ENCODE results near the gene BLOC1S6. TPM values are rescaled to one million over a fixed set of nuclear protein-coding genes. Genes with fewer than 3 reads are reported as not detected.

BLOC1S6 gene
- total and polyA plus RNA-seq, 2 of the 8 experiments (the other 6 are each of a cell fraction or from before 2014, with no cell fraction given): 4.5 to 28.8 TPM

- no peak overlapping the region for H3K4me2 ChIP-seq (ENCODE audit: insufficient read depth in 1 of 2, low read depth in 2 of 2, low read length in 2 of 2)
- no peak for FAIRE-seq
Observed at GRCh38 chr15:45594835-45595530, 7.8 kb downstream of the BLOC1S6 start.

More at GRCh38 chr15:45594835-45595530, 7.8 kb downstream of the BLOC1S6 start:
- ChIA-PET CTCF (ENCODE audit: partially characterized antibody) (interaction anchor here (2.2 kb wide), 1 partner anchor 18 kb away, joined by 10 read pairs; no protein-coding TSS in a partner anchor), POLR2A (ENCODE audit: partially characterized antibody) (interaction anchor here (1.2 kb wide), 1 partner anchor 8 kb away, joined by 4 read pairs; no protein-coding TSS in a partner anchor)
- H4K8ac ChIP-seq (ENCODE audit: extremely low read depth, insufficient read depth, low read length): no peak overlapping the region
- no peak overlapping the region for H2AK5ac ChIP-seq (ENCODE audit: low read depth, low read length)
- no peak overlapping the region for H2BK5ac ChIP-seq (ENCODE audit: low read depth, low read length)
- no peak overlapping the region for H3K9ac ChIP-seq (replicated peaks in 1 of 4; ENCODE audit: extremely low read depth in 1 of 4, low read depth in 3 of 4, low read length in 3 of 4)
- DNase-seq (ENCODE audit: low read depth in 1 of 2, low spot score in 2 of 2): no peak
- H4K5ac ChIP-seq (ENCODE audit: insufficient read length, low read depth, low read length): no peak overlapping the region
- H4K91ac ChIP-seq (replicated peaks; ENCODE audit: insufficient read length, low read length): no peak overlapping the region
- no peak overlapping the region for H3K27ac ChIP-seq (ENCODE audit: low read depth, low read length)
- H2BK120ac ChIP-seq (replicated peaks; ENCODE audit: low read depth, low read length): no peak overlapping the region
- H3K79me1 ChIP-seq (ENCODE audit: low read depth, low read length): no peaks in the 10 kb centered on the region
- H3K27me3 ChIP-seq (replicated peaks in 1 of 4; ENCODE audit: control insufficient read depth in 3 of 4, extremely low read depth in 1 of 4, insufficient read depth in 3 of 4, low read length in 3 of 4): no peaks in the 10 kb centered on the region
- no peak overlapping the region for H2BK12ac ChIP-seq (ENCODE audit: low read depth, low read length)
- no peak overlapping the region for H2AFZ ChIP-seq (ENCODE audit: low read length)
- H3K4me3 ChIP-seq (ENCODE audit: extremely low read depth in 1 of 4, insufficient read depth in 2 of 4, low read depth in 3 of 4, low read length in 4 of 4): no peak overlapping the region
- no peak overlapping the region for H3K4ac ChIP-seq (replicated peaks; ENCODE audit: insufficient read length, low read depth, low read length)
- no peaks in the 10 kb centered on the region for H3K23me2 ChIP-seq (ENCODE audit: low read depth, low read length)
- no peak overlapping the region for H3K23ac ChIP-seq (ENCODE audit: insufficient read length)
- H3K36me3 ChIP-seq (ENCODE audit: control insufficient read depth in 2 of 4, insufficient read depth in 4 of 4, low read length in 3 of 4): no peaks in the 10 kb centered on the region; a peak in 3 of 8 replicates
- H2BK15ac ChIP-seq (ENCODE audit: low read length): no peak overlapping the region
- no peak overlapping the region for H3K14ac ChIP-seq (ENCODE audit: insufficient read length)
- no peaks in the 10 kb centered on the region for H3K9me3 ChIP-seq (ENCODE audit: insufficient read depth in 2 of 2, low read depth in 1 of 2, low read length in 1 of 2)
- no peak overlapping the region for H3K18ac ChIP-seq (ENCODE audit: extremely low read depth, low read length)
- no peak overlapping the region for H2BK20ac ChIP-seq (ENCODE audit: low read length)
- no peaks in the 10 kb centered on the region for H3K4me1 ChIP-seq (replicated peaks in 1 of 4; ENCODE audit: control insufficient read depth in 3 of 4, insufficient read depth in 4 of 4, low read length in 3 of 4)
- no peak overlapping the region for H3K56ac ChIP-seq (replicated peaks; ENCODE audit: insufficient read length, low read depth, low read length)
- TF ChIP-seq CHD1 (IDR thresholded peaks at IDR 0.05; ENCODE audit: low read depth, low read length): no peak
- TF ChIP-seq FOSL1 (IDR thresholded peaks at IDR 0.05; ENCODE audit: insufficient read depth, low read depth, low read length): no peak
- WGBS, 2 experiments (ENCODE audit: extremely low coverage in 1 of 2, insufficient coverage in 1 of 2, insufficient read length in 1 of 2, insufficient replicate concordance in 2 of 2, low coverage in 1 of 2, low lambda C conversion rate in 2 of 2, missing lambda C conversion rate in 1 of 2): 97% methylated on average over 2 of the region's 2 CpGs; no CpG with 5 or more reads in 1 of the 2 experiments
- peaks cover 0 to 23% of the 10 kb centered on the region in 2 experiments; a peak in 2 of 4 replicates for H3K79me2 ChIP-seq (ENCODE audit: control insufficient read depth in 1 of 2, insufficient read depth in 2 of 2, low read length in 2 of 2)
- H4K20me1 ChIP-seq (replicated peaks in 1 of 2; ENCODE audit: control insufficient read depth in 1 of 2, insufficient read depth in 2 of 2, low read length in 2 of 2): no peaks in the 10 kb centered on the region

Data from H1 (cell line).